Liver (tissue), 9 donors: ENCODE results near the gene KCNJ18. TPM values are rescaled to one million over a fixed set of nuclear protein-coding genes. Genes with fewer than 3 reads are reported as not detected.
"Not testable (repeated sequence)": the region's sequence is repeated elsewhere in the genome, so short reads cannot be mapped to it uniquely, and the experiment has no call there.

Experiments
- DNase-seq: peaks from one replicate; pipeline ENCODE4 v3.0.0-alpha.2; 2017; ENCODE audit warnings: low spot score
- H3K27ac ChIP-seq, 2 donors: one replicate each; pipeline ENCODE4 v1.7.0; 2013; ENCODE audit warnings: inconsistent platforms in 2 of 2, low read length in 2 of 2, control low read depth in 1 of 2, low read depth in 1 of 2, mild to moderate bottlenecking in 1 of 2
- H3K27me3 ChIP-seq, 4 donors: one replicate each; pipeline versions ENCODE4 v1.6.1 to v1.7.0; 2013; ENCODE audit warnings: low read length in 3 of 4, inconsistent platforms in 1 of 4, mild to moderate bottlenecking in 1 of 4, moderate library complexity in 1 of 4; ENCODE audit not compliant: control insufficient read depth in 4 of 4, insufficient read depth in 4 of 4
- H3K36me3 ChIP-seq, 4 donors: one replicate each; pipeline versions ENCODE4 v1.6.1 to v1.7.0; 2013; ENCODE audit warnings: low read length in 3 of 4, mild to moderate bottlenecking in 3 of 4, low read depth in 1 of 4, moderate library complexity in 1 of 4; ENCODE audit not compliant: control insufficient read depth in 4 of 4, insufficient read depth in 3 of 4
- H3K4me1 ChIP-seq, 4 donors: one replicate each; pipeline versions ENCODE4 v1.6.1 to v1.7.0; 2013; ENCODE audit warnings: low read length in 3 of 4, mild to moderate bottlenecking in 3 of 4, moderate library complexity in 1 of 4; ENCODE audit not compliant: control insufficient read depth in 4 of 4, insufficient read depth in 4 of 4
- H3K4me3 ChIP-seq, 3 donors: one replicate each; pipeline versions ENCODE4 v1.6.1 to v1.7.0; 2013; ENCODE audit warnings: low read length in 3 of 3, control low read depth in 1 of 3, low read depth in 1 of 3, mild to moderate bottlenecking in 1 of 3
- H3K9ac ChIP-seq, 2 donors: one replicate each; pipeline ENCODE4 v1.7.0; 2013; ENCODE audit warnings: low read length in 2 of 2, mild to moderate bottlenecking in 2 of 2, moderate library complexity in 2 of 2, control low read depth in 1 of 2, low read depth in 1 of 2
- H3K9me3 ChIP-seq, 4 donors: one replicate each; pipeline versions ENCODE4 v1.6.1 to v1.7.0; 2013; ENCODE audit warnings: low read length in 3 of 4; ENCODE audit not compliant: control insufficient read depth in 4 of 4
- WGBS: extraction: QIAGEN DNeasy Blood & Tissue Kit; methylation state at CpG from one replicate; pipeline ENCODE4 v1.1.7; 2013; 5-methylcytosine and 5-hydroxymethylcytosine counted together
- polyA plus RNA-seq, 2 donors: library from polyadenylated mRNA; stranded (reverse) in 1 of 2; unstranded in 1 of 2; fragments of 200-250 nt in 1 of 2; fragments of >200 nt in 1 of 2; fragmentation: Nextera tagmentation in 1 of 2; extraction: Ambion mirVana in 1 of 2; gene quantifications; one replicate each; pipeline versions ENCODE4 v1.2.1 to v1.2.3, GENCODE V29; 2013 to 2015
- total RNA-seq, 2 donors: library from RNA; depleted of rRNA; stranded (reverse); fragments of >200 nt; gene quantifications; one replicate each; pipeline ENCODE4 v1.2.3, GENCODE V29; 2014
- donor health status: healthy.
- donor health status: healthy.
- donor health status: healthy.
- donor health status: healthy.
- donor health status: healthy.

The KCNJ18 gene
- total and polyA plus RNA-seq, 4 donors: not detected

GRCh38 chr17:21713631-21714030 is 21.3 kb downstream of the KCNJ18 start:
- not testable (repeated sequence) for H3K27me3 ChIP-seq, H3K4me1 ChIP-seq, DNase-seq, H3K36me3 ChIP-seq, H3K9me3 ChIP-seq, H3K9ac ChIP-seq, H3K4me3 ChIP-seq, H3K27ac ChIP-seq
- no CpG with 5 or more reads among the region's 3 CpGs for WGBS

- DNase-seq, H3K4me3 ChIP-seq, H3K27me3 ChIP-seq, H3K27ac ChIP-seq, H3K9me3 ChIP-seq, H3K36me3 ChIP-seq, H3K4me1 ChIP-seq, H3K9ac ChIP-seq: not testable (repeated sequence)
- WGBS: 54% methylated on average over 3 of the region's 3 CpGs
These were observed 22.4 kb downstream of the KCNJ18 start for GRCh38 chr17:21714676-21715075.

GRCh38 chr17:21715877-21716276 is 23.6 kb downstream of the KCNJ18 start:
- DNase-seq, H3K27ac ChIP-seq, H3K4me3 ChIP-seq, H3K36me3 ChIP-seq, H3K4me1 ChIP-seq, H3K9me3 ChIP-seq, H3K27me3 ChIP-seq, H3K9ac ChIP-seq: not testable (repeated sequence)
- 68% methylated on average over 2 of the region's 3 CpGs for WGBS

- H3K27ac ChIP-seq, H3K4me3 ChIP-seq, H3K27me3 ChIP-seq, H3K9me3 ChIP-seq, H3K9ac ChIP-seq, H3K36me3 ChIP-seq, H3K4me1 ChIP-seq, DNase-seq: not testable (repeated sequence)
These were observed 26.6 kb downstream of the KCNJ18 start for GRCh38 chr17:21718971-21719370.

- not testable (repeated sequence) for H3K27ac ChIP-seq, H3K9me3 ChIP-seq, H3K36me3 ChIP-seq, H3K27me3 ChIP-seq, DNase-seq, H3K4me3 ChIP-seq, H3K4me1 ChIP-seq, H3K9ac ChIP-seq
- 59% methylated on average over 12 of the region's 12 CpGs for WGBS
These were observed 27.3 kb downstream of the KCNJ18 start for GRCh38 chr17:21719511-21720226.

GRCh38 chr17:21720566-21720965 is 28.2 kb downstream of the KCNJ18 start:
- not testable (repeated sequence) for H3K4me1 ChIP-seq, H3K9ac ChIP-seq, H3K9me3 ChIP-seq, DNase-seq, H3K27me3 ChIP-seq, H3K27ac ChIP-seq, H3K36me3 ChIP-seq, H3K4me3 ChIP-seq
- 71% methylated on average over 8 of the region's 8 CpGs for WGBS

GRCh38 chr17:21722268-21722667 is 29.9 kb downstream of the KCNJ18 start:
- 54% methylated on average over 6 of the region's 7 CpGs for WGBS

GRCh38 chr17:21724216-21725006 is 32.1 kb downstream of the KCNJ18 start:
- not testable (repeated sequence) for H3K4me1 ChIP-seq, DNase-seq, H3K36me3 ChIP-seq, H3K9ac ChIP-seq, H3K9me3 ChIP-seq, H3K27me3 ChIP-seq, H3K27ac ChIP-seq, H3K4me3 ChIP-seq
- 65% methylated on average over 5 of the region's 6 CpGs for WGBS

More at GRCh38 chr17:21722268-21722667, 29.9 kb downstream of the KCNJ18 start:
- not testable (repeated sequence) for H3K27ac ChIP-seq, H3K4me1 ChIP-seq, H3K27me3 ChIP-seq, DNase-seq, H3K36me3 ChIP-seq, H3K9me3 ChIP-seq, H3K4me3 ChIP-seq, H3K9ac ChIP-seq
